ENCODE data around the gene DUSP22. TPM values are rescaled to one million over a fixed set of nuclear protein-coding genes. Genes with fewer than 3 reads are reported as not detected.
"Not testable (repeated sequence)": the region's sequence is repeated elsewhere in the genome, so short reads cannot be mapped to it uniquely, and the experiment has no call there.

DUSP22 gene
- total and polyA plus RNA-seq, 2 donors = 23.2 to 59.0 TPM

- no peak for DNase-seq (ENCODE audit: extremely low spot score)
- WGBS = 82% methylated on average over 4 of the region's 4 CpGs
- H3K4me1 ChIP-seq (ENCODE audit: insufficient read depth) = no peaks in the 10 kb centered on the region
These were observed 31.4 kb downstream of the DUSP22 start for GRCh38 chr6:323730-324088.

GRCh38 chr6:324116-324728 is 31.9 kb downstream of the DUSP22 start:
- no peaks in the 10 kb centered on the region for H3K36me3 ChIP-seq (ENCODE audit: insufficient read depth)
- 86% methylated on average over 19 of the region's 19 CpGs for WGBS
- H3K4me3 ChIP-seq (ENCODE audit: low read depth, low read length) = no peak overlapping the region
- no peak for DNase-seq (ENCODE audit: extremely low spot score)
- H3K27ac ChIP-seq (ENCODE audit: low read depth) = no peak overlapping the region
- no peaks in the 10 kb centered on the region for H3K4me1 ChIP-seq (ENCODE audit: insufficient read depth)

More at GRCh38 chr6:323730-324088, 31.4 kb downstream of the DUSP22 start:
- Histone ChIP-seq H3K27ac (ENCODE audit: low read depth) (no peak overlapping the region), H3K4me3 (ENCODE audit: low read depth, low read length) (no peak overlapping the region), H3K36me3 (ENCODE audit: insufficient read depth) (no peaks in the 10 kb centered on the region)

GRCh38 chr6:324729-325125 is 32.4 kb downstream of the DUSP22 start:
- no peaks in the 10 kb centered on the region for H3K4me1 ChIP-seq (ENCODE audit: insufficient read depth)
- no peaks in the 10 kb centered on the region for H3K36me3 ChIP-seq (ENCODE audit: insufficient read depth)
- no peak overlapping the region for H3K4me3 ChIP-seq (ENCODE audit: low read depth, low read length)
- no peak for DNase-seq (ENCODE audit: extremely low spot score)
- WGBS = 84% methylated on average over 11 of the region's 11 CpGs
- H3K27ac ChIP-seq (ENCODE audit: low read depth) = no peak overlapping the region

GRCh38 chr6:325161-325860 is 33.0 kb downstream of the DUSP22 start:
- not testable (repeated sequence) for H3K4me1 ChIP-seq (ENCODE audit: insufficient read depth); DNase-seq (ENCODE audit: extremely low spot score); H3K36me3 ChIP-seq (ENCODE audit: insufficient read depth); H3K27ac ChIP-seq (ENCODE audit: low read depth); H3K4me3 ChIP-seq (ENCODE audit: low read depth, low read length)
- 89% methylated on average over 16 of the region's 16 CpGs for WGBS

GRCh38 chr6:326066-326465 is 33.8 kb downstream of the DUSP22 start:
- H3K4me3 ChIP-seq (ENCODE audit: low read depth, low read length); DNase-seq (ENCODE audit: extremely low spot score); H3K4me1 ChIP-seq (ENCODE audit: insufficient read depth); H3K27ac ChIP-seq (ENCODE audit: low read depth); H3K36me3 ChIP-seq (ENCODE audit: insufficient read depth): not testable (repeated sequence)
- WGBS = 76% methylated on average over 9 of the region's 9 CpGs

- H3K4me1 ChIP-seq (ENCODE audit: insufficient read depth) = no peaks in the 10 kb centered on the region
- no peak overlapping the region for H3K4me3 ChIP-seq (ENCODE audit: low read depth, low read length)
- DNase-seq (ENCODE audit: extremely low spot score) = no peak
These were observed 34.7 kb downstream of the DUSP22 start for GRCh38 chr6:326896-327537.

GRCh38 chr6:327538-328116 is 35.3 kb downstream of the DUSP22 start:
- Histone ChIP-seq H3K4me1 (ENCODE audit: insufficient read depth) (no peaks in the 10 kb centered on the region), H3K27ac (ENCODE audit: low read depth) (no peak overlapping the region), H3K4me3 (ENCODE audit: low read depth, low read length) (no peak overlapping the region), H3K36me3 (ENCODE audit: insufficient read depth) (no peaks in the 10 kb centered on the region)
- DNase-seq (ENCODE audit: extremely low spot score) = no peak
- WGBS = 62% methylated on average over 10 of the region's 10 CpGs

More at GRCh38 chr6:326896-327537, 34.7 kb downstream of the DUSP22 start:
- WGBS = 90% methylated on average over 13 of the region's 13 CpGs
- Histone ChIP-seq H3K27ac (ENCODE audit: low read depth) (no peak overlapping the region), H3K36me3 (ENCODE audit: insufficient read depth) (no peaks in the 10 kb centered on the region)

- no peak overlapping the region for H3K4me3 ChIP-seq (ENCODE audit: low read depth, low read length)
- no peaks in the 10 kb centered on the region for H3K4me1 ChIP-seq (ENCODE audit: insufficient read depth)
- WGBS = 41% methylated on average over 8 of the region's 8 CpGs
- H3K36me3 ChIP-seq (ENCODE audit: insufficient read depth) = no peaks in the 10 kb centered on the region
- H3K27ac ChIP-seq (ENCODE audit: low read depth) = no peak overlapping the region
- DNase-seq (ENCODE audit: extremely low spot score) = no peak
These were observed 35.9 kb downstream of the DUSP22 start for GRCh38 chr6:328136-328670.

GRCh38 chr6:328924-329323 is 36.6 kb downstream of the DUSP22 start:
- no peak for DNase-seq (ENCODE audit: extremely low spot score)
- Histone ChIP-seq H3K4me3 (ENCODE audit: low read depth, low read length) (no peak overlapping the region), H3K27ac (ENCODE audit: low read depth) (no peak overlapping the region), H3K4me1 (ENCODE audit: insufficient read depth) (no peaks in the 10 kb centered on the region), H3K36me3 (ENCODE audit: insufficient read depth) (no peaks in the 10 kb centered on the region)
- WGBS = 80% methylated on average over 7 of the region's 7 CpGs

GRCh38 chr6:329888-330691 is 37.8 kb downstream of the DUSP22 start:
- Histone ChIP-seq H3K36me3 (ENCODE audit: insufficient read depth) (no peaks in the 10 kb centered on the region), H3K27ac (ENCODE audit: low read depth) (no peak overlapping the region), H3K4me3 (ENCODE audit: low read depth, low read length) (no peak overlapping the region), H3K4me1 (ENCODE audit: insufficient read depth) (no peaks in the 10 kb centered on the region)
- 74% methylated on average over 15 of the region's 15 CpGs for WGBS
- DNase-seq (ENCODE audit: extremely low spot score) = no peak

- Histone ChIP-seq H3K4me3 (ENCODE audit: low read depth, low read length) (no peak overlapping the region), H3K36me3 (ENCODE audit: insufficient read depth) (no peaks in the 10 kb centered on the region), H3K4me1 (ENCODE audit: insufficient read depth) (no peaks in the 10 kb centered on the region), H3K27ac (ENCODE audit: low read depth) (no peak overlapping the region)
- 54% methylated on average over 8 of the region's 8 CpGs for WGBS
- no peak for DNase-seq (ENCODE audit: extremely low spot score)
These were observed 38.7 kb downstream of the DUSP22 start for GRCh38 chr6:330948-331347.

GRCh38 chr6:331622-332521 is 39.6 kb downstream of the DUSP22 start:
- 86% methylated on average over 13 of the region's 13 CpGs for WGBS
- Histone ChIP-seq H3K4me3 (ENCODE audit: low read depth, low read length) (no peak overlapping the region), H3K27ac (ENCODE audit: low read depth) (no peak overlapping the region), H3K36me3 (ENCODE audit: insufficient read depth) (no peaks in the 10 kb centered on the region), H3K4me1 (ENCODE audit: insufficient read depth) (no peaks in the 10 kb centered on the region)
- DNase-seq (ENCODE audit: extremely low spot score) = no peak
